C4-2B (cell line): ENCODE results near the gene FAP.

Experiments used
- H3K27ac ChIP-seq: fragments of 450-650 bp; 2 replicates; pipeline ENCODE4 v1.5.1; 2017
- CTCF ChIP-seq: fragments of 450-650 bp; conservative IDR thresholded peaks from 2 replicates; pipeline ENCODE4 v1.5.1; 2017; ENCODE audit warnings: mild to moderate bottlenecking
- ZFX ChIP-seq: fragments of 450-650 bp; IDR thresholded peaks from 2 replicates; pipeline ENCODE4 v1.6.1; 2017

The FAP gene

GRCh38 chr2:162243294-162243693 is at the start of gene FAP:
TSS of gene FAP (minus strand) at chr2:162243445. CDS start at chr2:162243327, 118 bp downstream.
- TF ChIP-seq ZFX: no peak
- TF ChIP-seq CTCF: no peak
- no peak within 1 kb of the TSS for H3K27ac ChIP-seq

DNA sequence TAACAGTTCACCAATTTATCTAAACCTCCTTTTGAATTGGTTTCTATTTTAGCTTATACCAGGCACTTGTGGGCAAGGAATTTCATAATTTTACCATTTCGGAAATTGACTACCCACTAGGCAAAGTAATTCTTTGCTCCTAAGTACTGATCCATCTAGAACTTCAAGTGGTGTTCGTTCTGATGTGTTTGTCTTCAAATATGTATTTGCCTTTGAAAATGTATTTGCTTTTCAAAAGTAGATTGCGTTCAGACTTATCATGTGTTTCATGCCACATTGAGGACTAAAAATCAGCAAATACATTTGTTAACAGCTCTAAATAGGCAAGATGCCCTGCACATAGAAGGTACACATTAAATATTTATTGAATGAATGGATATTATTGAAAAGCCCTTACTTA is 48.5 kb upstream of the FAP start:
- H3K27ac ChIP-seq: no peak overlapping the region
- TF ChIP-seq CTCF (no peak), ZFX (no peak)

GRCh38 chr2:162282765-162283425 is 39.6 kb upstream of the FAP start:
- no peak for TF ChIP-seq CTCF
- no peak for TF ChIP-seq ZFX
- no peak overlapping the region for H3K27ac ChIP-seq

DNA sequence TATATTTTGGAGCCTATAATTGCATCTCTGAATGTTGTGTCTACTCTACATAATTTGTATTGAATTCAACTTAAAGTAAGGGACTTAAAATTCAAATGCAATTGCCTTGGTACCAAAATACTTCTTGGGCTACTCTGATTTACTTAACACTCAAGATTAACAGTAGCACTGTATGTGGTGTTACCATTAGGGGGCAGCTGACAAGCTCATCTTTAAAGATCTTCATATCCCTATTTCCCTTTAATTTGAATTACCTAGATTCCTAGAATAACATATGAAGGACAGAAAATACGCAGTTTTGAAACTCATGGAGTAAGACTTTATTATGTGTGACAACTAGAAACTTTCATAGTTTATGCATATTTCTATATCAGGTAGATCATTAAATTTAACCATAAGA is 37.4 kb upstream of the FAP start:
- TF ChIP-seq CTCF: peak; percentile 3; the same call in 1 of the 2 replicates
- TF ChIP-seq ZFX: no peak

GRCh38 chr2:162277381-162277780 is 34.1 kb upstream of the FAP start:
- TF ChIP-seq ZFX (no peak), CTCF (no peak)
- no peak overlapping the region for H3K27ac ChIP-seq

More for the DNA sequence above, 37.4 kb upstream of the FAP start:
- no peak overlapping the region for H3K27ac ChIP-seq

DNA sequence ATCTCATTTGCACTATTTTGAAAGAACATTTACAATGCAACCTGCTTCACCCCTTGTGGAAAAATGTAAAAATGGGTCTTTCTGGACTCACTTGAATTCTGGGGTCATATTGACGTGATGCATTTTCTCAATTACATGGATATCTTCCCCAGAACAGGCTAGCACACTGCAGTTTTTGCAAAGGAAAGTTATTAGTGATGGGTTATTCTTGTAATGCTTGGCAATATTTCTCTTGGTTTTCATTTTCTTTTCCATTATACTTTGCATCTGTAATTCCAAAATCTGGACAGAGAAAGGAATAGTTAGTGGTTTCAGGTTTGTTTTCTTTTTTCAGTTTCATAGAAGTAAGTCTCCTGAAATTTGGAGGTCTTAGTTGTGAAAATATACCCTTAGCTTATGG is 24.8 kb upstream of the FAP start:
- no peak for TF ChIP-seq ZFX
- TF ChIP-seq CTCF: no peak
- no peak overlapping the region for H3K27ac ChIP-seq

- TF ChIP-seq ZFX (no peak), CTCF (no peak)
- no peak overlapping the region for H3K27ac ChIP-seq
These were observed 24.3 kb upstream of the FAP start for GRCh38 chr2:162267496-162267895.
